Fibroblast of lung (primary cell): Measurements from ENCODE around the gene C11orf52. TPM values are rescaled to one million over a fixed set of nuclear protein-coding genes. Genes with fewer than 3 reads are reported as not detected.

Experiments
- DNase-seq, 2 donors: peaks; one replicate each; pipeline versions ENCODE4 v3.0.0 to v3.0.0-alpha.2; 2010; ENCODE audit warnings: low read depth in 2 of 2
- H2AFZ ChIP-seq: 2 replicates; pipeline ENCODE4 v1.5.1; 2012; ENCODE audit warnings: low read length, control low read depth, inconsistent platforms
- H3K27ac ChIP-seq: 2 replicates; pipeline ENCODE4 v1.5.1; 2011; ENCODE audit warnings: low read length, control low read depth; ENCODE audit not compliant: insufficient read depth
- H3K27me3 ChIP-seq: 2 replicates; pipeline ENCODE4 v1.5.1; 2011; ENCODE audit warnings: mild to moderate bottlenecking, low read length; ENCODE audit not compliant: control insufficient read depth, insufficient read depth
- H3K36me3 ChIP-seq: 2 replicates; pipeline ENCODE4 v1.5.1; 2011; ENCODE audit warnings: low read length; ENCODE audit not compliant: control insufficient read depth, insufficient read depth
- H3K4me1 ChIP-seq: 2 replicates; pipeline ENCODE4 v1.5.1; 2011; ENCODE audit warnings: low read length; ENCODE audit not compliant: control insufficient read depth, insufficient read depth; ENCODE audit errors: extremely low read depth
- H3K4me2 ChIP-seq: 2 replicates; pipeline ENCODE4 v1.5.1; 2011; ENCODE audit warnings: low read length, control low read depth; ENCODE audit not compliant: insufficient read depth; ENCODE audit errors: extremely low read depth
- H3K4me3 ChIP-seq, 4 experiments: fragments of 200-600 bp in 1 of 4; sonication (generic) in 1 of 4; replicated peaks in 1 of 4; 2 replicates each; pipeline ENCODE4 v1.5.1; 2011 to 2016; ENCODE audit warnings: low read length in 4 of 4, low read depth in 3 of 4, mild to moderate bottlenecking in 3 of 4, control low read depth in 2 of 4, inconsistent platforms in 1 of 4, mixed read lengths in 1 of 4; ENCODE audit not compliant: insufficient read depth in 1 of 4; ENCODE audit errors: control extremely low read depth in 1 of 4
- H3K79me2 ChIP-seq: 2 replicates; pipeline ENCODE4 v1.5.1; 2012; ENCODE audit warnings: mild to moderate bottlenecking, low read length, inconsistent platforms; ENCODE audit not compliant: control insufficient read depth, insufficient read depth
- H3K9ac ChIP-seq: 2 replicates; pipeline ENCODE4 v1.5.1; 2011; ENCODE audit warnings: mild to moderate bottlenecking, low read length, control low read depth; ENCODE audit not compliant: insufficient read depth
- H3K9me3 ChIP-seq: 2 replicates; pipeline ENCODE4 v1.5.1; 2012; ENCODE audit warnings: low read depth, low read length; ENCODE audit not compliant: control insufficient read depth, insufficient read depth
- H4K20me1 ChIP-seq: 2 replicates; pipeline ENCODE4 v1.5.1; 2011; ENCODE audit warnings: low read length; ENCODE audit not compliant: control insufficient read depth, insufficient read depth; ENCODE audit errors: extremely low read depth
- EZH2 ChIP-seq: IDR thresholded peaks from 2 replicates; pipeline ENCODE4 v1.5.1; 2012; ENCODE audit warnings: low read length, control low read depth, mild to moderate bottlenecking; ENCODE audit errors: missing control alignments
- polyA plus RNA-seq, 2 donors: library from polyadenylated mRNA; depleted of rRNA in 1 of 2; stranded (reverse) in 1 of 2; unstranded in 1 of 2; fragments of >200 nt; gene quantifications; 2 replicates each; pipeline ENCODE4 v1.2.1, GENCODE V29; 2011 to 2012; ENCODE audit warnings: missing spikeins in 1 of 2
- total RNA-seq: library from RNA; depleted of rRNA; stranded (reverse); fragments of >200 nt; gene quantifications from 2 replicates; pipeline ENCODE4 v1.2.1, GENCODE V29; 2014
- TF ChIP-seq, protein P1 (sequence below), 2 donors: IDR thresholded peaks in 1 of 2; conservative IDR thresholded peaks in 1 of 2; 1 replicate in 1 of 2; 2 replicates in 1 of 2; pipeline ENCODE4 v1.5.1; 2011 to 2012; ENCODE audit warnings: low read length in 2 of 2, control low read depth in 1 of 2, inconsistent platforms in 1 of 2, low read depth in 1 of 2, mild to moderate bottlenecking in 1 of 2

Gene C11orf52
- total and polyA plus RNA-seq, 2 donors (not counting 1 experiment from before 2014, with no cell fraction given), result 0.99 to 1.3 TPM

DNA sequence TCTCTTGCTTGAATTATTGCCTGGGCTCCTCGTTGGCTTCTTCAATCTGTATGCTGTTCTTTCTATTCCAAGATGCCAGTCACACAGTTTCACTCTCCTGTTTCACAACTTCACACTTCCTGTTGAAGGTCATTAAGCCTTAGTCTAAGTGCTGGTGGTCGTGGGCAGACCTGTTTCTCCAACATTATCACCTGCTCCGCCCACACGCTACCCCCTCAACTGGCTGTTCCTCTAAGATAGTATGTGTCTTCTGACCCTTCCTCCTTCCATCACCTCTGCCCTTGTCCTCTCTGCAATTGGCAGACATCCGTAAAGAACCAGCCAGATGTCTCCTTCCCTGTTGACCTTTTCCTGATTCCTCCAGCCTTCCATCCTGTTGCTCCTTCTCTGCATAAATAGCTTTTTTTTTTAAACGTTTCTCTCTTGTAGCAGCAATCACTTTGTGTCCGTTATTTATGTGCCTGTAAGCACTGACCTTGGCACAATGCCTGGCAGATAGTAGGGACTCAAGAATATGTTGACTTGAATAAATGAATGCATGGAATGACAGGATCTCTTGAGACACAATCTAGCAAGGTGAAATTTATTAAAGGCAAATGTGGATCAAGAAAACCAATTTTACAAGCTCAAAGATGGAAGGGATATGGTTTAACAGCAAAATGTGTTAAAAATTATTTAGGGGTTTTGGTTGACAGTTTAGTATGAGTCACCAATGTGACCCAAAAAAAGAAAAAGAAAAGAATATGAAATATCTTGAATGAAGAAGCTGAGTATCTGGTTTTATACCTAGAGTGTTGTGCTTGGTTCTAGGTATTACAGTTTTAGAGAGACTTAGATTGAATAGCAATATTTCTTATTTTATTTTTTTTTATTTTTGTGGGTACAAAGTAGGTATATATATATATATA is 31.1 kb downstream of the C11orf52 start:
- Histone ChIP-seq H3K4me2 (no peak overlapping the region), H4K20me1 (no peaks in the 10 kb centered on the region), H3K9ac (no peak overlapping the region), H3K4me3 (no peak overlapping the region), H3K36me3 (no peaks in the 10 kb centered on the region), H3K9me3 (no peaks in the 10 kb centered on the region), H3K79me2 (no peaks in the 10 kb centered on the region), H3K27me3 (no peaks in the 10 kb centered on the region), H3K27ac (no peak overlapping the region), H3K4me1 (no peaks in the 10 kb centered on the region), H2AFZ (no peak overlapping the region)
- DNase-seq, result no peak
- no peak for TF ChIP-seq EZH2
- TF ChIP-seq, protein P1, sequence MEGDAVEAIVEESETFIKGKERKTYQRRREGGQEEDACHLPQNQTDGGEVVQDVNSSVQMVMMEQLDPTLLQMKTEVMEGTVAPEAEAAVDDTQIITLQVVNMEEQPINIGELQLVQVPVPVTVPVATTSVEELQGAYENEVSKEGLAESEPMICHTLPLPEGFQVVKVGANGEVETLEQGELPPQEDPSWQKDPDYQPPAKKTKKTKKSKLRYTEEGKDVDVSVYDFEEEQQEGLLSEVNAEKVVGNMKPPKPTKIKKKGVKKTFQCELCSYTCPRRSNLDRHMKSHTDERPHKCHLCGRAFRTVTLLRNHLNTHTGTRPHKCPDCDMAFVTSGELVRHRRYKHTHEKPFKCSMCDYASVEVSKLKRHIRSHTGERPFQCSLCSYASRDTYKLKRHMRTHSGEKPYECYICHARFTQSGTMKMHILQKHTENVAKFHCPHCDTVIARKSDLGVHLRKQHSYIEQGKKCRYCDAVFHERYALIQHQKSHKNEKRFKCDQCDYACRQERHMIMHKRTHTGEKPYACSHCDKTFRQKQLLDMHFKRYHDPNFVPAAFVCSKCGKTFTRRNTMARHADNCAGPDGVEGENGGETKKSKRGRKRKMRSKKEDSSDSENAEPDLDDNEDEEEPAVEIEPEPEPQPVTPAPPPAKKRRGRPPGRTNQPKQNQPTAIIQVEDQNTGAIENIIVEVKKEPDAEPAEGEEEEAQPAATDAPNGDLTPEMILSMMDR (conservative IDR thresholded peaks at IDR 0.05 in 1 of 2, IDR thresholded peaks at IDR 0.05 in 1 of 2; ENCODE audit: low read depth in 1 of 2, low read length in 2 of 2), result no peak

DNA sequence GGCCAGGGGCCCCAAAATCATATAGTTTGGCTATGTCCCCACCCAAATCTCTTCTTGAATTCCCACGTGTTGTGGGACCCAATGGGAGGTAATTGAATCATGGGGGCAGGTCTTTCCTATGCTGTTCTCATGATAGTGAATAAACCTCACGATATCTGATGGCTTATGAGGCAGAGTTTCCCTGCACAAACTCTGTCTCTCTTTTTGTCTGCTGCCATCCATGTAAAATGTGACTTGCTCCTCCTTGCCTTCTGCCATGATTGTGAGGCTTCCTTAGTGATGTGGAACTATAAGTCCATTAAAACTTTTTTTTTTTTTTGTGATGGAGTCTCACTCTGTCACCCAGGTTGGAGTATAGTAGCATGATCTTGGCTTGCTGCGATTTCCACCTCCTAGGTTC is 32.9 kb downstream of the C11orf52 start:
- TF ChIP-seq, protein P1 (conservative IDR thresholded peaks at IDR 0.05 in 1 of 2, IDR thresholded peaks at IDR 0.05 in 1 of 2; ENCODE audit: low read depth in 1 of 2, low read length in 2 of 2), result no peak
- Histone ChIP-seq H3K36me3 (no peaks in the 10 kb centered on the region), H3K4me2 (no peak overlapping the region), H2AFZ (no peak overlapping the region), H3K4me1 (no peaks in the 10 kb centered on the region), H3K9me3 (no peaks in the 10 kb centered on the region), H4K20me1 (no peaks in the 10 kb centered on the region), H3K27ac (no peak overlapping the region), H3K4me3 (no peak overlapping the region), H3K9ac (no peak overlapping the region), H3K79me2 (no peaks in the 10 kb centered on the region), H3K27me3 (no peaks in the 10 kb centered on the region)
- DNase-seq, result no peak

DNA sequence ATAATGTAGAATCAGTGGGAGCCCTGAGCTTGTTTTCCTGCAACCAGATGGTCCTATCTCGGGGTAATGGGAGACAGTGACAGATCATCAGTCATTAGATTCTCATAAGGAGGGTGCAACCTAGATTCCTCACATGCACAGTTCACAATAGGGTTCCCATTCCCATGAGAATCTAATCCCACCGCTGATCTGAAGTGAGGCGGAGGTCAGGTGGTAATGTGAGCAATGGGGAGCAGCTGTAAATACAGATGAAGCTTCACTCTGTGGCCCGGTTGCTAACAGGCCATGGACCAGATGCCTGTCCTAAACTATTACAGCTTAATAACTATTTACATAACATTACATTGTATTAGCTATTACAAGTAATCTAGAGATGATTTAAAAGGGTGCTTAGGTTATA is 35.4 kb downstream of the C11orf52 start:
- Histone ChIP-seq H3K27ac (no peak overlapping the region), H3K4me2 (no peak overlapping the region), H3K27me3 (no peaks in the 10 kb centered on the region), H3K4me3 (no peak overlapping the region), H2AFZ (no peak overlapping the region), H3K4me1 (no peaks in the 10 kb centered on the region), H3K36me3 (no peaks in the 10 kb centered on the region), H3K79me2 (no peaks in the 10 kb centered on the region), H3K9me3 (no peaks in the 10 kb centered on the region), H4K20me1 (no peaks in the 10 kb centered on the region), H3K9ac (no peak overlapping the region)
- TF ChIP-seq, protein P1 (conservative IDR thresholded peaks at IDR 0.05 in 1 of 2, IDR thresholded peaks at IDR 0.05 in 1 of 2; ENCODE audit: low read depth in 1 of 2, low read length in 2 of 2), result no peak
- no peak for TF ChIP-seq EZH2
- DNase-seq, result no peak
